Endometrial microvascular endothelial cells (primary cell): Measurements from ENCODE around the gene PPP6C. TPM values are rescaled to one million over a fixed set of nuclear protein-coding genes. Genes with fewer than 3 reads are reported as not detected.
"Not testable (repeated sequence)": the region's sequence is repeated elsewhere in the genome, so short reads cannot be mapped to it uniquely, and the experiment has no call there.

Experiments
- in situ Hi-C: cut with HindIII; loops from 2 replicates; pipeline ENCODE4 v1.10.0; 2017; ENCODE audit warnings: low sequenced_read_pairs, low pct_unique_long_range_greater_than_20kb; ENCODE audit errors: inconsistent ontology term
- total RNA-seq: library from RNA; depleted of rRNA; stranded (reverse); fragments of >200 nt; gene quantifications from one replicate; pipeline ENCODE4 v1.2.3, GENCODE V29; 2015; ENCODE audit errors: inconsistent ontology term

Gene PPP6C
- total RNA-seq, 1 donor from 2014 or later, result 32.1 TPM

GRCh38 chr9:125190361-125190801, 778 bp upstream of the PPP6C start:
- in situ Hi-C loops, result loop anchor here (25.0 kb wide), 1 partner anchor 428 kb away; the partner anchor contains the start of gene NR6A1

- in situ Hi-C loops, result loop anchor here (25.0 kb wide), 1 partner anchor 427 kb away; the partner anchor contains the start of gene NR6A1
Observed at GRCh38 chr9:125189011-125189360, 617 bp downstream of the PPP6C start.

- in situ Hi-C loops, result loop anchor here (25.0 kb wide), 1 partner anchor 421 kb away; the partner anchor contains the start of gene NR6A1
Observed at GRCh38 chr9:125183561-125183960, 6.0 kb downstream of the PPP6C start.

GRCh38 chr9:125183054-125183453, 6.5 kb downstream of the PPP6C start:
- in situ Hi-C loops, result loop anchor here (25.0 kb wide), 1 partner anchor 421 kb away; the partner anchor contains the start of gene NR6A1

GRCh38 chr9:125181756-125182155, 7.8 kb downstream of the PPP6C start:
- in situ Hi-C loops, result loop anchor here (25.0 kb wide), 1 partner anchor 419 kb away; the partner anchor contains the start of gene NR6A1

GRCh38 chr9:125180876-125181275, 8.7 kb downstream of the PPP6C start:
- in situ Hi-C loops, result loop anchor here (25.0 kb wide), 1 partner anchor 419 kb away; the partner anchor contains the start of gene NR6A1

GRCh38 chr9:125179776-125180175, 9.8 kb downstream of the PPP6C start:
- in situ Hi-C loops, result loop anchor here (25.0 kb wide), 1 partner anchor 417 kb away; the partner anchor contains the start of gene NR6A1

GRCh38 chr9:125177888-125178287, 11.7 kb downstream of the PPP6C start:
- in situ Hi-C loops, result loop anchor here (25.0 kb wide), 1 partner anchor 416 kb away; the partner anchor contains the start of gene NR6A1

GRCh38 chr9:125176636-125177035, 13.0 kb downstream of the PPP6C start:
- in situ Hi-C loops, result loop anchor here (25.0 kb wide), 1 partner anchor 414 kb away; the partner anchor contains the start of gene NR6A1

GRCh38 chr9:125172031-125172755, 17.4 kb downstream of the PPP6C start:
- in situ Hi-C loops, result no loop called here

- in situ Hi-C loops, result no loop called here
Observed at GRCh38 chr9:125169895-125170294, 19.7 kb downstream of the PPP6C start.

- in situ Hi-C loops, result no loop called here
Observed at GRCh38 chr9:125166762-125167161, 22.8 kb downstream of the PPP6C start.

GRCh38 chr9:125162891-125163290, 26.7 kb downstream of the PPP6C start:
- in situ Hi-C loops, result not testable (repeated sequence)

- in situ Hi-C loops, result no loop called here
Observed at GRCh38 chr9:125161284-125161918, 28.2 kb downstream of the PPP6C start.

GRCh38 chr9:125160750-125161149, 28.9 kb downstream of the PPP6C start:
- in situ Hi-C loops, result no loop called here

- in situ Hi-C loops, result no loop called here
Observed at GRCh38 chr9:125156551-125156950, 33.1 kb downstream of the PPP6C start.

GRCh38 chr9:125153712-125154367, 35.8 kb downstream of the PPP6C start:
- in situ Hi-C loops, result no loop called here

- in situ Hi-C loops, result no loop called here
Observed at GRCh38 chr9:125151730-125152129, 37.9 kb downstream of the PPP6C start.
